Measurements from ENCODE around the gene ZNF521.
"Not testable (repeated sequence)": the region's sequence is repeated elsewhere in the genome, so short reads cannot be mapped to it uniquely, and the experiment has no call there.

The ZNF521 gene

GRCh38 chr18:25033747-25034471, 318.1 kb downstream of the ZNF521 start:
- TF ChIP-seq, protein P1, sequence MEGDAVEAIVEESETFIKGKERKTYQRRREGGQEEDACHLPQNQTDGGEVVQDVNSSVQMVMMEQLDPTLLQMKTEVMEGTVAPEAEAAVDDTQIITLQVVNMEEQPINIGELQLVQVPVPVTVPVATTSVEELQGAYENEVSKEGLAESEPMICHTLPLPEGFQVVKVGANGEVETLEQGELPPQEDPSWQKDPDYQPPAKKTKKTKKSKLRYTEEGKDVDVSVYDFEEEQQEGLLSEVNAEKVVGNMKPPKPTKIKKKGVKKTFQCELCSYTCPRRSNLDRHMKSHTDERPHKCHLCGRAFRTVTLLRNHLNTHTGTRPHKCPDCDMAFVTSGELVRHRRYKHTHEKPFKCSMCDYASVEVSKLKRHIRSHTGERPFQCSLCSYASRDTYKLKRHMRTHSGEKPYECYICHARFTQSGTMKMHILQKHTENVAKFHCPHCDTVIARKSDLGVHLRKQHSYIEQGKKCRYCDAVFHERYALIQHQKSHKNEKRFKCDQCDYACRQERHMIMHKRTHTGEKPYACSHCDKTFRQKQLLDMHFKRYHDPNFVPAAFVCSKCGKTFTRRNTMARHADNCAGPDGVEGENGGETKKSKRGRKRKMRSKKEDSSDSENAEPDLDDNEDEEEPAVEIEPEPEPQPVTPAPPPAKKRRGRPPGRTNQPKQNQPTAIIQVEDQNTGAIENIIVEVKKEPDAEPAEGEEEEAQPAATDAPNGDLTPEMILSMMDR (IDR thresholded peaks at IDR 0.05; ENCODE audit: low read depth, low read length): no peak
- no peak overlapping the region for H3K4me3 ChIP-seq (replicated peaks in 1 of 2; ENCODE audit: low read depth in 2 of 2, low read length in 2 of 2)
- DNase-seq (ENCODE audit: low read depth in 2 of 2): no peak

GRCh38 chr18:25033175-25033574, 318.8 kb downstream of the ZNF521 start:
- not testable (repeated sequence) for DNase-seq (ENCODE audit: low read depth in 2 of 2); H3K4me3 ChIP-seq (replicated peaks in 1 of 2; ENCODE audit: low read depth in 2 of 2, low read length in 2 of 2)

- no peak overlapping the region for H3K4me3 ChIP-seq (replicated peaks in 1 of 2; ENCODE audit: low read depth in 2 of 2, low read length in 2 of 2)
- DNase-seq (ENCODE audit: low read depth in 2 of 2): no peak
- TF ChIP-seq, protein P1 (IDR thresholded peaks at IDR 0.05; ENCODE audit: low read depth, low read length): no peak
Observed at GRCh38 chr18:25029802-25030201, 322.2 kb downstream of the ZNF521 start.

GRCh38 chr18:25019931-25020330, 332.0 kb downstream of the ZNF521 start:
- DNase-seq (ENCODE audit: low read depth in 2 of 2): no peak
- H3K4me3 ChIP-seq (replicated peaks in 1 of 2; ENCODE audit: low read depth in 2 of 2, low read length in 2 of 2): no peak overlapping the region
- TF ChIP-seq, protein P1 (IDR thresholded peaks at IDR 0.05; ENCODE audit: low read depth, low read length): no peak

GRCh38 chr18:25019086-25019860, 332.7 kb downstream of the ZNF521 start:
- H3K4me3 ChIP-seq (replicated peaks in 1 of 2; ENCODE audit: low read depth in 2 of 2, low read length in 2 of 2): no peak overlapping the region
- DNase-seq (ENCODE audit: low read depth in 2 of 2): no peak
- TF ChIP-seq, protein P1 (IDR thresholded peaks at IDR 0.05; ENCODE audit: low read depth, low read length): no peak

- H3K4me3 ChIP-seq (replicated peaks in 1 of 2; ENCODE audit: low read depth in 2 of 2, low read length in 2 of 2): no peak overlapping the region
- no peak for DNase-seq (ENCODE audit: low read depth in 2 of 2)
- TF ChIP-seq, protein P1 (IDR thresholded peaks at IDR 0.05; ENCODE audit: low read depth, low read length): no peak
Observed at GRCh38 chr18:25016666-25017065, 335.3 kb downstream of the ZNF521 start.

DNA sequence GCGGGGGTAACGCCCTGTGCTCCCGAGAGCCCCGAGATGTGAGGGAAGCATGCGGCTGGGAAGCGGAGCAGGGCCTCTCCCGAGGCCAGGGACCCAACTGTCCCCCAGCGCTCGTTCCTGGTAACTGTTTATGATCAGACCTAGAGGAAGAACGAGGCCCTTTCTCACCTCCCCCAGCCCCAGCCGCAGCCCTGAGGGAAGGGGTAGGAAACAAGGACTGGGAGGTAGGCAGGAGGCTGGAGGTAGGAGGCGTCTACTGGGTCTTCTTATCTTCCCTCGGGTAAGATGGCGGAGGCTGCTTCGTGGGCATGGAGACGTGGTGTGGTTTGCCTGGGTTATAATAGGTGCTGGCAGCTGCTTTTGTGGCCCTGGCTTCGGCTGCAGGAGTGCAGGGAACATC, 335.8 kb downstream of the ZNF521 start:
- TF ChIP-seq, protein P1 (IDR thresholded peaks at IDR 0.05; ENCODE audit: low read depth, low read length): no peak
- DNase-seq (ENCODE audit: low read depth in 2 of 2): no peak
- H3K4me3 ChIP-seq (replicated peaks in 1 of 2; ENCODE audit: low read depth in 2 of 2, low read length in 2 of 2): no peak overlapping the region
